Measurements from ENCODE around the gene SF3A1.

DNA sequence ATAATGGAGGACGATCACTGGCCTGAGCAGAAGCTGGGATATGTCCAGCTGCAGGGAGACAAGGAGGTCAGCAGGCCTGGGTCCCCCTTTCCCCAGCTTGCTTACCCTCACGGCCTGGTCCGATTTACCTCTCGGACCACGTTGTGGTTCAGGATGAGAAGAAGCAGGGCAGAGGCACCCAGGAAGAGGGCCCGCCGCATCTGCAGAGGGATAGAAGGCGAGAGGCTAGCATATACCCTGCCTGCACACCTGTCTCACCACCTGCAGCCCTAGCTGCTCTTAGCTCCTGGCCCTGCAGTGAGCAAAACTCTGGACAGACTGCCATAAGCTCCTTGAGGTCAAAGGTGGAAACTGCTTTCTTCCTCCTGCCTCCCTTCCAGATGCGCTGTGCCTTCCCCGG, 29.2 kb upstream of the SF3A1 start:
- TF ChIP-seq, protein P1, sequence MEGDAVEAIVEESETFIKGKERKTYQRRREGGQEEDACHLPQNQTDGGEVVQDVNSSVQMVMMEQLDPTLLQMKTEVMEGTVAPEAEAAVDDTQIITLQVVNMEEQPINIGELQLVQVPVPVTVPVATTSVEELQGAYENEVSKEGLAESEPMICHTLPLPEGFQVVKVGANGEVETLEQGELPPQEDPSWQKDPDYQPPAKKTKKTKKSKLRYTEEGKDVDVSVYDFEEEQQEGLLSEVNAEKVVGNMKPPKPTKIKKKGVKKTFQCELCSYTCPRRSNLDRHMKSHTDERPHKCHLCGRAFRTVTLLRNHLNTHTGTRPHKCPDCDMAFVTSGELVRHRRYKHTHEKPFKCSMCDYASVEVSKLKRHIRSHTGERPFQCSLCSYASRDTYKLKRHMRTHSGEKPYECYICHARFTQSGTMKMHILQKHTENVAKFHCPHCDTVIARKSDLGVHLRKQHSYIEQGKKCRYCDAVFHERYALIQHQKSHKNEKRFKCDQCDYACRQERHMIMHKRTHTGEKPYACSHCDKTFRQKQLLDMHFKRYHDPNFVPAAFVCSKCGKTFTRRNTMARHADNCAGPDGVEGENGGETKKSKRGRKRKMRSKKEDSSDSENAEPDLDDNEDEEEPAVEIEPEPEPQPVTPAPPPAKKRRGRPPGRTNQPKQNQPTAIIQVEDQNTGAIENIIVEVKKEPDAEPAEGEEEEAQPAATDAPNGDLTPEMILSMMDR (IDR thresholded peaks at IDR 0.05; ENCODE audit: extremely low read depth in 1 of 2, insufficient read depth in 1 of 2, low read depth in 1 of 2, low read length in 2 of 2): no peak
- TF ChIP-seq POLR2AphosphoS5 (IDR thresholded peaks at IDR 0.05; ENCODE audit: insufficient read depth, low read depth, low read length) (no peak), POLR2A (IDR thresholded peaks at IDR 0.05; ENCODE audit: low read depth, low read length) (no peak), MYC (IDR thresholded peaks at IDR 0.05; ENCODE audit: low read depth, low read length) (no peak), EZH2 (IDR thresholded peaks at IDR 0.05; ENCODE audit: borderline replicate concordance, low read depth, low read length, severe bottlenecking) (no peak), FOS (IDR thresholded peaks at IDR 0.05; ENCODE audit: borderline replicate concordance, insufficient read depth, low read length) (no peak)
